CD4-positive, alpha-beta T cell treated with Interleukin-4 for 4 hours (primary cell): ENCODE results near the gene SRGAP3.

Source experiments
- DNase-seq: peaks from one replicate; pipeline ENCODE4 v3.0.0-alpha.2; 2020

The SRGAP3 gene

DNA sequence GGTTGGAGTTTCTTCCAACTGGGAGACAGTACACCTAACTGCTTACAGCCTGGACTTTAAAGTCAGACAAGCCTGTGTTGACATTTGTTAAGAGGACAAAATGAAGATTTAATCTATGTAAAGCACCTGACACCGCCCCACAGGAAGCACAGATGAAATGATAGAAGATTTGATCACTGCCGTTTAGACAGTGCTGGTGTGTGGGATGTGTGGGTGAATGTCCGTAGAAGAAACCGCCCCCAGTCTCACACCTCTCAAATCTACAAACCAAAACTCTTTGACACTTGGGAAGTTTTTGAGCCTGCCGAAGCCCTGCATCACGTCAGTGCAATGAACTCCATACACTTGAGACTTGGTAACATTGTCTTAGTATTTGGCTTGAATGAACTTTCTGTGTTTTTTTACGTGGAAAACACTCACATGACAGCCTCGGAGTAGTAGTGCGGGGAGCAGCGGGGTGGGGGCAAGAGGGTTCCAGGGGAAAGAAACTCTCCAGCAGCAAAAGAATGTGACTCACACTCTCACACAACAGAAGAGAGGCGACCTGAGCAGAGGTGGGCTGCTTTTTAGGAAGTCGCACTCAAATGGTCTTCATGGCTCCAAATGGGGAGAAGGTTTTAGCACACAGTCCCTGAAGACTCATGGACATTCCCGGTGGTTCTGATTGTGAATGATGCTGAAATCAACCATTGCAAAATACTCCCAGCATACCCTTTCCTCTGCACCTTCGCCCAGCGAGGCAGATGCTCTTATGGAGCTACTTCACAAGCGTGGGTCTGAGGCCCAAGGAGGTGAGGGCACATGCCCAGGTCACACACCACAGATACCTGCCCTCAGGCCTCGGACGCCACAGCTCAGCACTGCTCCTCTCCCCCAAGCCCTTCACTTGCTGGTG, 79.2 kb downstream of the SRGAP3 start:
- DNase-seq = peak; percentile 13

DNA sequence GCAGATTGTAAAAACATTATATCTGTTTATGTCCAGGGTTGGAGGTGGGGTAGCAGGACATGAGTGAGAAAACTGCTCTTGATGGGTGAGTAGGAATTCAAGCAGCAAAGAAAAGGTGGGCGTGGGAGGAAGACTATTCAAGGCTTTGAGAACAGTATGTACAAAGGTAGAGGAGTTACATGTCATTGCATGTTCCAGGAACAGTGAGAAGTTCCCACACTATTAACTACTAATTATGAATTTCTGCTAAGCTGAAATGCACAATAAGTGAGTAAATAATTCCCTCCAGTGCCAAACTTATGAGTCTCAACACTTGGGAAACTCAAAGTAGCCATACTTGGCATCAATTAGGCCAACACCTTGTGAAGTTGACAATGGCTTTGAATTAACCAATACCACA, 80.1 kb downstream of the SRGAP3 start:
- no peak for DNase-seq

DNA sequence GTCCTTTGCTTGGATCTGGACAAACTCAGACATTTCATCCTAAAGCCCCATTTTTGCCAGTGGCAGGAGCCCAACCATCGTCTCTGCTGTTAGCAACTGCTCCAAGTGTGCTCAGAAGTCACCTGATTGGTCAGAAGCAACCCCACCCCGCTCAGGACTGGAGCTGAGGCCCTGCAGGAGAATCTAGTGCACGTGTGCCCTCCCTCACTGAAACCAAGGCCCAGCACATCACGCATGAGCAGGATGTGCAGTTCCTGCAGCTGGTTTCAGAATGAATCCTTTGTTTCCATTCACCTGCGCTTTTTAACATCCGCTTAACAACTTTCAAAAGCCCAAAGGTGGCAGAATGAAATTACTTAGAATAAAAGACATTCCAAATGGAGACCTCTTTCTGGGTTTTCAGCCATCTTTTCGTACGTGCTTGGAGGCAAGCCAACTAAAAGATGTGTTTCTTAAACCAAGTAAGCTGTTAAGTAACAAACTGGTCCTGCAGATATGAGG, 81.2 kb downstream of the SRGAP3 start:
- DNase-seq = peak; percentile 14

DNA sequence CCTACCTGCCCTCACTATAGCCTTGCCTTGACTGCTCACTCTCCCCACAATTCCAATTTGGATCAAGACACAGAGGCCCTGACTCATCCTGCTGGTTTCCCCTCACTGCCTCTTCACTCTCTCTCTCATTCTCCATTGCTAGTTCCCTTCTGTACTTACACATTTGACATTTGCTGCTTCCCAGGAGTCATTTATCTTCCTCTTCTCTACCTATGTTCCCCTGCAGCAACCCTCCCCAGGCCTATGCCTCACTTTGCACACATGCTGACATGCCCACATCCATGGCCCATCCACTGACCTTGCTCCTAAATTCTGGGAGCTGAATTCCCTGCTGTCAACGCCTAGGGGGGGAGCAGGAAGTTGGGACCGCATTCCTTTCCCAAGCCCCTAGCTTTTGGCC, 82.2 kb downstream of the SRGAP3 start:
- no peak for DNase-seq

DNA sequence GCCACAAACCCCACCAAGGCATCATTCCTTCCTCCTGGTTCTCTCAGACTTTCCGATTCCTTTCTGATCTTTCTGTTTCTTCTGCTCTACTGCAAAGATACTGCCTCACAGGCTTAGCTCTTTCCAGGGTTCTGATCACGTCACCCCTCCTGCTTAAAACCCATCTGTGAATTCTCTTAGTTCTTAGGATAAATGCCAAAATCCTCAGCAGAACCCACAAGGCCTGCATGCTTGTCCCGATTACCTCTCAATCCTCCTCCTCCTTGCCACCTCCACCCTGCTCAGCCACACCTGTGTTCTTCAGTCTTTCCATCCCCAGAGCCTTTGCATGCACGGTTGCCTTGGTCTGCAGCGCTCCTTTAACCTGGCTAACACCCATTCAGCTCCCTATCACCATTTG, 84.0 kb downstream of the SRGAP3 start:
- no peak for DNase-seq

DNA sequence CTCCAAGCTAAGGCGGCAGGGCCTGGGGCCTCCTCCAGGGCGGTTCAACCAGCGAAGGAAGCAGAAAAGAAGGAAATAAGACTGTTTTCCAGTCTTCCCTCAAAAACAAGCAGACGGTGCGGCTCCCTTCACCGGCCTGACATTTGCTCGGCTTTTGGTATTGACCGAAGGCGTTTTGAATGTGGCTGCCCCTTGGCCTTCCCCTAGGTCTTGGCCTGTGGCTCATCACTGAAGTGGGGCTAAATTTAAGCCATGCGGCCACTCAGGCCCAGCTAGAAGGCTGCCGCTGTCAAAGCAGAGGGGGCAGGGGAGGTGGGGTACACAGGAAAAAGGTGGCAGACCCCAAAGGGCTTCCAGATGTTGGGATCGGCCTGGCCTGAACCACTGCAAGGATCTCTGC, 86.2 kb downstream of the SRGAP3 start:
- DNase-seq = no peak

DNA sequence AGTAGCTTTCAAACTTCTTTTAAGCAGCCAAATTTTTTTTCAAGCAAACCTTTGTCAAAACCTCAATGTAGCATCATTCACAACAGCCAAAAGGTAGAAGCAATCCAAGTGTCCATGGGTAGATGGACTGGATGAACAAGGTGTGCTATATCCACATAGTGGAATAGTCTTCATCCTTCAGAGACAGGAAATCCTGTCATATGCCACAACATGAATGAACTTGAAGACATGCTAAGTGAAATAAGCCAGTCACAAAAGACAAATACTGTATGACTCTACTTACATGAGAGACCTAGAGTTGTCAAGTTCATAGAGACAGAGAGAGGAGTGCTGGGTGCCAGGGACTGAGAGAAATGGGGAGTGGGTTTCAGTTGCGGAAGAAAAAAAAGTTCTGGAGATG, 87.6 kb downstream of the SRGAP3 start:
- no peak for DNase-seq

DNA sequence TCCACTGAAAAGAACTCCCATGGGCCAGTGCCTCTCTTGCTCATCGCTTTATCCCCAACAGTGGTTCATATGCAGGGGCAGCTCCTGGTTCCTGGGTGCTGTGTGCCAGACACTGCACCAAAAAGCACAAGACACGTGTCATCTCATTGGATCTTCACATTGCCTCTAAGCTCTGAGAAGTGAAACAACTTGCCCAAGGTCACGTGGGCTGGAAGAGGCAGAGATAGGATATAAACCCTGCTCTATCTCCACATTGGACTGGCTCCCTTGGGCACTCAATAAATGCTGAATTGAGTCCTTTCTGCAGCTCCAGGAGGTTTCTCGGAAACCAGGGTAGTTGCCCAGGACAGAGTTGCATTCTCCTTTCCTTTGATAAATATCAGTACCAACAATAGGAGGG, 88.1 kb downstream of the SRGAP3 start:
- DNase-seq = no peak

DNA sequence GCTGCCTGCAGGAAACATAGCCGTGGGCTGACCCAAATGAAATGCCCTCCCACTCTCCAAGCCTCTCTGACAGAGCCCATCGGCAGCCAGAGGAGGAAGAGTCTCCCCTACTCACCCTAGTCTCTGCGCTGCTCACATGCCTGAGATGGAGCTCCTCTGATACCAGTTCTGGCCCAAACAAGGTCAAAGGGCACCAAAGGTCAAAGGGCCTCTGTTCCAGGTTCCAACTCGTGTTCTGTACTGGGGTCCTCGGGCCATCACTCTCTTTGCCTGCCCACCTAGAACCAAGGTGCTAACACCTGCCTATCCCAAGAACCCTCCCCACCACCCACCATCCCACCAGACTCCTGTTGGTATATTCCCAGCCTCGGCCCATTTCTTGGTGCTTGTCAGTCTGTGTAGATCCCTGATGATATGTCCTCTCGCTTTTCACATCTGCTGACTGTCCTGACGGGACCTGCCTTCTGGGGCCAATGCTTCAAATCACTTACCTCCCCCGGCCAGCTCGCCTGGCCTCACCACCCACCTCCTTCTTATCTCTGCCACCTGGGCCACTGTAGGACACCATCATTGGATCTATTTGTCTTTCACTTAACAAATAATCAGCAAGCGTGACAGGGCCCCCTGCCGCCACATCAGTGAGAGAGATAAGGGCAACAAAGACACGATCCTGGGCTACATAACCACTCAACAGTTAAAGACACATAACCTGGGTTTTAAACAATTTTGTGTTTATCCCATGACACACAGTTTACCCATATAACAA, 90.4 kb downstream of the SRGAP3 start:
- DNase-seq = no peak

DNA sequence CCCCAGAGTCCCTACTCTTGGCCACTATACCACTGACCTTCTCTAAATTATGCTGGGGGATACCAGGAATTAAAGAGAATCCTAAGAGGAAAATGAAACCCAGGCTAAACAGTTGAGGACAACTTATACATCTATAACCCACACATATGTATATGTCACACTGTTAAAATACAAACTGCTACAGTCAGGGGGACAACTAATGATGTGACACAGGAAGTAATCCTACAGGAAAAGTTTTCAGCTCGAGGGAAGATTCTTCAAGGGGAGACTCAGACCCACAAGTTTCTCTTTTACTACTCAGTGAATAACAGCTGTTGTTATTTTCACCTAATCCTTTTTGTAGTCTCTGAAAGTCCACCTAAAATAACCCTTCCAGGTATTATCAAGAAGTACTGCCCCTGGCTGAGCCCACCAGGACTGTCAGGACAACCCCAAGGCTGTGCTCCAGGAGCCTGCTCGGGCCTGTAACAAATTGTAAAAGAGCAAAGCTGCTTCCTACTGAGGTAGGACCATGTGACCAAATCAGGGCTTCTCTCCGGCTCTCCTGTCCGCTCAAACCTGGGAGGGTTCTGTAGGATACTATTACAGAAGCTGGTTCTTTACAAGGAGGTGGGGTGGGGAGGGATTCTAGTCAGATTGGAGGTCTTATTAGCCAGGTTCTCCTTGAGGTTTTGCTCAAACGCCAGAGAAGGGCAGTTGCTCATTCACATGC, 91.6 kb downstream of the SRGAP3 start:
- DNase-seq = no peak

DNA sequence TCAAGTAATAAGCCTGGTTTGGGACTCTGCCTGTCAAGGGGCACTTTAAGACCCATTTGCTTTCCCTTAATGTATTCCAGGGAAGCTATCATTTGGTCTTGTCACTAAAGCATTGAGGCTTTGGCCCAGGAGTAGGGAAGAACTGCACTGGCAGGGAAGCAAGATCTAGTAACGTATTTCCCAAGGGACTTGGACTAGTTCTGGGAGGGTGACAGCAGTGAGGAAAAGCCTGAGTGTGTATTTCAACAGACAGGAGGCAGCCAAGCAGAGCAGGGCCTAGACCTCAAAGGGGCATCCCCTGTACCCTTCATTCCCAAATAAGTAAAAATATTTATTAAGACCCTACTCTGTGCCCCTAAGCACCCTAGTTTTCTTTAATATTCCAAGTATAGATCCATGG, 92.8 kb downstream of the SRGAP3 start:
- no peak for DNase-seq

DNA sequence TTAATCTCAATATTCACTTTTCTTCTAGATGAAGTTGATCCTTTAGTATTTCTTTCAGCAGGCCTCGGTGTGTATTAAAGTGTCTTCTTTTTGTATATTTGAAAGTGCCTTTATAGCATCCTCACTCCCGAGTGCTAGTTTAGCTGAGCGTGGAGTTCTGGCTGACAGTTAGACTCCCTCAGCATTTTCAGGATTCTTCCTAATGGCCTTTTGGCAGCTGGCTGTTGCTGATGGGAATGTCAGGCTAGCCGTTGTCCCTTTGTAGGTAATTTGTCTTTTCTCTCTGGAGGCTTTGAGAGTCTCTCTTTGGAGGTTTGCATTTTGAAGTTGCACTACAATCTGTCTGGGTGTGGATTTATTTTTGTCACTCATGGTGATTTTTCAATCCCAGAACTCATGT, 94.4 kb downstream of the SRGAP3 start:
- no peak for DNase-seq

DNA sequence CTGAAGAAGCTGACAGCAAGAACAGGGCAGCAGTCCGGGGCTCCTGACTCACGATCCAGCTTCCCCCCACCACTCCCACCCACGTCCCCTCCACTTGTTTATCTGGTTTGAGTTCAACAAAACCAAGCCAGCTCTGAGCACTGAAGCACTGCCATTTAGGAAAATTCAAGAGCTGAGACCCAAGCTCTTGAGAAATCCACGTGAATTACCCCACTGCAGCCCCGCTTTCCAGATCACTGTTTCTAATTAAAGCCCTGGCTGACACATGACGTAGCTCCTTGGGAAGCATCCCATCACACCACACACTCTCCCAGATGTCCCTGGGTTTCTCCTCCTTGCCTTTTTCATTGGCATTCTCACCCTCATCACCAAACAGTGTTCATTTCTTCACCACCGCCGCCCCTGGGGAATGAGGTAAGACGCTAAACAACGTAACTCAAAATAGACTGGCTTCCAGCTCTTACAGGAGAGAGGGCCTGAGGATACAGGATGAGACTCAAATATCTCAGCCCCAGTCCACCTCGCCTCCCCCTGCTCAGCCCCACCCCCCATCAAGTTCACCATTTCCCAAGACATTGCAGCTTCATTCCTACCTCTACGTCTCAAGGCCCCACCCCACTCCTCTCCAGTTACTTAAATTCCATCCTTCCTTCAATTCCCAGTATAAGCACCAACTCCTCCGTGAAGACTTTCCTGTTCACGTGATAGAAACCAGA, 95.4 kb downstream of the SRGAP3 start:
- no peak for DNase-seq

DNA sequence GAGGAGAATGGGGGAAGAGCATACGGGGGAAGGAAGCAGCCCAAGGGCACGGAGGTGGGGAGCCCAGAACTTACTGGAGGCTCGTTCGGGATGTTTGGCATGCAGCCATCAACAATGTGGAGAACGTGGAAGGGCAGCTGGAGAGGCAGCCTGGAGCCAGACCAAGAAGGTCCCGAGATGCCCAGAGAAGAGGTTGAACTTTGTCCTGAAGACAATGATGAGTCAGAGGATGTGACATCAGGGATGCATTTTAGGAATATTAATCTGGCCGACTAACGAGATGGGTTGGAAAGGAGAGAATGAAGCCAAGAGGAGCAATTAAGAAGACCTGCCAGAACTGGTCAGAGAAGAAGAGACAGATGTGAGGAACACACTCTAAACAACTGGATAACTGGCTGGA, 98.2 kb downstream of the SRGAP3 start:
- no peak for DNase-seq

DNA sequence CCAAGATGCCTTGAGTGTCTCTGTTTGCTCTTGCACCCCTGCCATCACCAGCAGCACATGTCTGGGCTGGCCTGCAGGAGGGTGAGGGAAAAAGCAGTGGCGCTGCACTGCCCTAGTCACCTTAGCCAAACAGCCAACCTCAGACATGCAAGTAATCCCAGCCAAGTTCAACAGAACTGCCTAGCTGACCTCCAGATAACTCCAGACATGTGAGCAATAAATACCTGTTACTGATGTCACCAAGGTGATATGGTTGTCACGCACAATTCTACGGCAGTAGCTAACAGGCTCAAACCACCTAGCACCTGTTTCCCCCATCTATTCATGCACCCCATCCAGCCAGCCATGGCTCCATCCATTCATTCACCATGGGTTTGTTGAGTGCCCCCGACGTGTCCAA, 99.9 kb downstream of the SRGAP3 start:
- DNase-seq = no peak

DNA sequence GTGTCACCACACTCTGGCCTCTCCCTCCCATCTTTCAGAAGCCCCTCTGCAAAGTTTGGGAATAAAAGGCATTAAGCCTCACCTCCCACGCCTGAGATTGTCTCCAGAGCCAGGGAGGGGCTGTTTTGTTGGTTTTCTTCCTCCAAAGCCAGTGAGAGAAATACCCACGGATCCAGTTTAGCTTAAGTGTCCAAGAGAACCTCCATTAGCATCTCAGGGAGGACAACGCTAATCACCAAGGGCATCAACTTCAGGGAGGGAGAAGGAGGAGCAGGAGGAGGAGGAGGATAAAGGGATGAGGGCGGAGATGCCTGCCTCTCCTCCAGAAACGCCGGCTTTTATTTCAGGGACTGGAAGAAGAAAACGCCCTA, 101.6 kb downstream of the SRGAP3 start:
- no peak for DNase-seq

DNA sequence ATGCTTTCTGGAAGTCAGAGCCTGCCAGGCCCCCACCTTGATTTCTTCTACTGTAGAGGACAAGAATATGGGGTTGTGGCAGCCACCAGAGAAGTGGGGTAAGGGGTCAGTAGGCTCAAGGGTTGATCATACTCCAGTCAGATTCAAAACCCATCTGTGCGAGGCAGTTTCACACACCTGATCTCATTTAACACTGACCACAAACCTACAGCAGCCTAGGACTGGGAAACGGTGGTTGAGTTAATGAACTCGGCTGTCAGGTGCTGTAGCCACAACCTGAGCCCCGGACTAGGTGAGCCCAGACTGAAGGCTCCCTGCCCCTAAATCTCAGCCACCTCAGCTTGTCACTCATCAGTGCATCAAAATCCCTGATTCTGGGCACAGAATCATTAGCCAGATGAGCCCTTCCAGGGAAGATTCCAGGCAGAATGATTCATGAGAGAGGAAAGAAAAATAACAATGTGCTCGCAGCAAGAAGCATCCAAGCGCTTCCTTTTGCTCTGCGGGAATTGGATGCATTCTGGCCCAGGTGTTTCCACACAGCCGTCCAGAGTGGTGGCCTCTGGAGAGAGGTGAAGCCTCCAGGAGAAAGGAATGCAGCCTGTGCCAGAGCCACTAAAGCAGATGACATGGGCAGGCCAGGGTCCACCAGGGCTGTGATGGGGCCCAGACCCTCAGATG, 102.1 kb downstream of the SRGAP3 start:
- no peak for DNase-seq

DNA sequence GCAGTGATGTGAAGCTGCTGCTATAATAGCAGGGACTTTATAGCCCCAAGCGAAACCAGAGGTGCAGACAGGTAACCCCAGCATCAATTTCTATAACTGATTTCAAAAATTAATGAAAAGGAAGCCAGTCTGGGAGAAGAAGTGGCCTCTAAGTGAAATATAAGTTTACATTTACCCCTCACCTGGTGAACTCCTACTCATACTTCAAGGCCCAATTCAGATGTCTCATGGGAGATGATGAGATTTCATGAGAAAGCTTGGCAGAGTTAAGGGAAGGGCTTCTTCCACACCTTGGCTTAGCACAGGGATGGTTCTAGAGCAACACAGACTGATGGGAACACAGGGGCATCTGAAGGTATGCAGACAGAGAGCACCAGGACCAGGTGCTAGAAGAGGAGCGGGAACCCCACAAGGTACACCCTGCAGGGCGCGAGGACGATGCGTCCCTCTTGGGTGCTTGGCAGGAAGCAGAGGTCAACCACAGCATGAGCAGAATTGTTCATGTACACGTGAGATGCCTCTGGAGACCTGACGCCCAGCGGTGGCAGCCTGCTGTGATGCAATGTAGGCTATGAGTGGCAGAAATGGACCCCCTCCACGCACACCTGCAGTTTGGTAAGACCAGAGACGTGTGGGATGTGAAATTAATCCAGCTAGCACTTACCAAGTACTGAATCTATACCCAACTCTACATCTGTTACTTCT, 102.9 kb downstream of the SRGAP3 start:
- no peak for DNase-seq

DNA sequence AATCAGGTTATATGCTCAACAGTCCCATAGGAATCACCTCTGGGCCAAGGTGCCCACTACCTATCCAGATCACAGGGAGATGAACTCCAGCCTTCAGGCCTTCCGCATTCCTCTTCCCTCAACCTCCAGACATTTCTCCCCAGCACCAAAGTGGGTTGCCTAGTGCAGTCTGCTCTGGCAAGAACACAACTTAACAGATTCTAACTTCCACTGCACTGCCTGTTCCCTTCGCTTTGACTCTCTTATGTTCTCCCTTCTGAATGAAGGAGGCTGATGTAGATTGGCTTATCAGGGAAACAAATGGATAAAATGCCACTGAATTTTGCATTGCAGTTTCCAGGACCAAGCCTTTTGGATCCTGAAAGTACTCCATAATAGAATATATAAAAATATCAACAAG, 106.3 kb downstream of the SRGAP3 start:
- DNase-seq = no peak

DNA sequence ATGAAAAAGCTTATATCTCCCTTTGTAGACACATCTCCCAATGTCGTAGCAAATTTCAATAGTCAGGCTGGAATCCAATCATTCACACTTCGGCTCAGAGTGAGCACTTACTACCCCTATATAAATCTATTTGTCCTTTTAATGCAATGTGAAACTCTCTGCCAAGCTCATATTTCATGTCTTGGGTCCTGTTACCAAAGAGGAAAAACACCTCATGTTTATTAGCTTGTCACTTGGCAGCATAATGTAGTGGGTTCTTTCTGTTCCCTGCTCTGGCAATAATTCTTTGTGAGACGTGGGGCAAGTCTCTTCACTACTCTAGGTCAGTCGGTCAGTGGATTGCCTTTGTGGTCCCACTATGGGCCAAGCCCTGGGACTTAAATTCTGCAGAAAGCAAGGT, 107.1 kb downstream of the SRGAP3 start:
- DNase-seq = no peak

DNA sequence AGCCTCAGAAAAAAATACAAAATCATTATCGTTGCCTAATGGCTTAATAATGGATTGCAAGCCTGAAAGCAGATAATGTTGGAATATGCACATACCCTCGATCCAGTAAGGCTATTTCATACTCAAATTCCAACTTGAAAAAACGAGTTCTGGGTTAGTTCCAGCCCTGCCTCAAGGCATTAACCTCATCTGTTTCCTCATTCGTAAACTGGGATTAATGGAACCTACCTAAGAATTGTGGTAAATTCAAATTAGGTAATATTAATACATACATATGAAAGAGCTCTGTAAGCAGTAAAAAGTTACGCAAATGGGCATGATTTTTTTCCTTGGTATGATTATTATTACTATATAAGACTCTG, 107.5 kb downstream of the SRGAP3 start:
- no peak for DNase-seq

DNA sequence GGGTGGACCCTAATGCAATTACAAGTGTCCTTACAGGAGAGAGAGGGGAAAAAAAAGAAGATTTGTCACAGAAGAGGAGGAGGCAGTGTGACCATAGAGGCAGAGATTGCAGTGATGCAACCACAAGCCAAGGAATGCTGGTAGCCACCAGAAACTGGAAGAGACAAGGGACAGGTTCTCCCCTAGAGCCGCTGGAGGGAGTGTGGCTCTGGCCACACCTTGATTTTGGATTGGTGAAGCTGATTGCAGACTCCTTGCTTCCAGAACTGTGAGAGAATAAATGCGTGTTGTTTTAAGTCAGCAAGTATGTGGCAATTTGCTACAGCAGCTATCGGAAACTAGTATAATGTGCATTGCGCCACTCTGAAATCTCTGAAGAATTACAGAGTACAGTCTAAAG, 110.1 kb downstream of the SRGAP3 start:
- no peak for DNase-seq
